ENCODE measurements around the gene MVB12B.

MVB12B gene

GRCh38 chr9:126428534-126429175, 102.0 kb downstream of the MVB12B start:
- no peak for TF ChIP-seq CTCF (IDR thresholded peaks at IDR 0.05; ENCODE audit: low read depth, low read length, missing control alignments)
- no peak overlapping the region for H3K4me3 ChIP-seq (replicated peaks; ENCODE audit: low read depth, low read length)
- DNase-seq (ENCODE audit: extremely low read depth, low read depth) = no peak

GRCh38 chr9:126429190-126429589, 102.6 kb downstream of the MVB12B start:
- no peak for TF ChIP-seq CTCF (IDR thresholded peaks at IDR 0.05; ENCODE audit: low read depth, low read length, missing control alignments)
- no peak for DNase-seq (ENCODE audit: extremely low read depth, low read depth)
- H3K4me3 ChIP-seq (replicated peaks; ENCODE audit: low read depth, low read length) = no peak overlapping the region

- TF ChIP-seq CTCF (IDR thresholded peaks at IDR 0.05; ENCODE audit: low read depth, low read length, missing control alignments) = no peak
- no peak for DNase-seq (ENCODE audit: extremely low read depth, low read depth)
- no peak overlapping the region for H3K4me3 ChIP-seq (replicated peaks; ENCODE audit: low read depth, low read length)
Measured at GRCh38 chr9:126430124-126430523, 103.5 kb downstream of the MVB12B start.

- no peak for TF ChIP-seq CTCF (IDR thresholded peaks at IDR 0.05; ENCODE audit: low read depth, low read length, missing control alignments)
- DNase-seq (ENCODE audit: extremely low read depth, low read depth) = no peak
- H3K4me3 ChIP-seq (replicated peaks; ENCODE audit: low read depth, low read length) = no peak overlapping the region
Measured at GRCh38 chr9:126431077-126431742, 104.6 kb downstream of the MVB12B start.

GRCh38 chr9:126432659-126433058, 106.0 kb downstream of the MVB12B start:
- H3K4me3 ChIP-seq (replicated peaks; ENCODE audit: low read depth, low read length) = no peak overlapping the region
- TF ChIP-seq CTCF (IDR thresholded peaks at IDR 0.05; ENCODE audit: low read depth, low read length, missing control alignments) = no peak
- DNase-seq (ENCODE audit: extremely low read depth, low read depth) = no peak

- no peak overlapping the region for H3K4me3 ChIP-seq (replicated peaks; ENCODE audit: low read depth, low read length)
- TF ChIP-seq CTCF (IDR thresholded peaks at IDR 0.05; ENCODE audit: low read depth, low read length, missing control alignments) = no peak
- DNase-seq (ENCODE audit: extremely low read depth, low read depth) = no peak
Measured at GRCh38 chr9:126435105-126435504, 108.5 kb downstream of the MVB12B start.

Measured in HFF-Myc (cell line).